Measurements from ENCODE around the gene AJAP1.
"Not testable (repeated sequence)": the region's sequence is repeated elsewhere in the genome, so short reads cannot be mapped to it uniquely, and the experiment has no call there.

The AJAP1 gene, protein sequence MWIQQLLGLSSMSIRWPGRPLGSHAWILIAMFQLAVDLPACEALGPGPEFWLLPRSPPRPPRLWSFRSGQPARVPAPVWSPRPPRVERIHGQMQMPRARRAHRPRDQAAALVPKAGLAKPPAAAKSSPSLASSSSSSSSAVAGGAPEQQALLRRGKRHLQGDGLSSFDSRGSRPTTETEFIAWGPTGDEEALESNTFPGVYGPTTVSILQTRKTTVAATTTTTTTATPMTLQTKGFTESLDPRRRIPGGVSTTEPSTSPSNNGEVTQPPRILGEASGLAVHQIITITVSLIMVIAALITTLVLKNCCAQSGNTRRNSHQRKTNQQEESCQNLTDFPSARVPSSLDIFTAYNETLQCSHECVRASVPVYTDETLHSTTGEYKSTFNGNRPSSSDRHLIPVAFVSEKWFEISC

DNA sequence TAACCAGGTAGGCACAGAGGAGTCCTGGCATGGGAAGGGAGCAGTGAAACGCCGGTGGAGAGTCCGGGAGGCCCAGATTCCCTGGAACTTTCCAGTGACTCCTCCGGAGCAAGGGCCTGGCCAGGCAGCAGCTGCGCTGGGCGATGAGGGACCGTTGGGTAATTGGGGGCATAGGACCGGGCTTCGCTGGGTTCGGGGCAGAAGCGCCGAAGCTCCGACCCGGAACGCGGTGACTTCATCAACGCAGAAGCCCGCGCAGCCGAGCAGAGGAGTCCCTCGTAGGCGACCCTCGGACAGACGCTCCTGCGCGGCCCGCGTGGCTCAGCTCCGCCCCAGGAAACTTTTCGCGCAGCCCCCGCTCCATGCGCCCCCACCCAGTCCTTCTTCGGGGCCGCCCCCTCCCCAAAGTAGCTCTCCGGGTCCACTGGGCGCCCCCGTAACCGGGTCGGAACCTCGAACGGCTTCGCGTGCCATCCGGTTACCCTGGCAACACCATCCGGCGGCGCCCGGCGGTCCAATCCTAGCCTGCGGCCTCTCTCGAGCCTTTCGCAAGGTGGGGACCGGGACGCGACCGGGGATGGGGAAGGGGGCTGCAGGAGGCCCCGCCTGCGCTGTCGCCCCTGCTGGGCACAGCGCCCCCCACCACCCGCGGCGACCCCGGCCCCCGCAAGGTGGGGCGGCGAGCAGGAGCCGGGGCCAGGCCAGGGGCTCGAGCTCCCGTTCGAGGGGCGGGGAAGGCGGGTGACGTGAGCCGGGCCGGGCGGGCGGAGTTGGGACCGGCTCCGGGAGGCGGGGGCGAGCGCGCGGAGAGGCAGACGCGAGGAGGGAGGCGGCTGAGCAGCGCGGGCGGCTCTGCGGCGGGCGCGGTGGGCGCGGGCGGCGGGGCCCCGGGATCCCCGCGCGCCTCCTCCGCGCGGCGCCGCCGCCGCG lies at the start of gene AJAP1:
Gene AJAP1, plus strand, starts transcription at position 814 of the 930 bp plus-strand sequence. CDS start 817 bp downstream, outside the sequence.
- DNase-seq: peak; percentile 53

DNA sequence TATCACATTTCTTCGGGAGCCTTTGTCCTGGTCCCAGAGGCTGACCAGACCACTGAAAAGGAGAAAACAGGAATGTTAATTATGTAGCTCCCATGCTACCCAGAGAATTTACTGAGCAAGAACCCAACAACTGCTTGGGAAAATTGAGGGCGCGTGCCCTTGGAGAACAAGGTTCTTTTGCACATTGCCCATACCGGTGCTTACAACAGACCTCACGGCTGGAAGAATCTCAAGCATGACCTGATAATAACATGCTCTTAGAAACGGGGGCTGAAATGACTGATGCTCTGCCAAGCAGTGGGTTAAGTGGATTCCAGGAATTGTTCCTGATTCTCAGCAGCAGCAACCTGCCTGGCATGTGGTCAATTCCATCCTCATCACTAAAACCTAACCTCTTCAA lies 49.3 kb upstream of the AJAP1 start:
- DNase-seq: no peak

DNA sequence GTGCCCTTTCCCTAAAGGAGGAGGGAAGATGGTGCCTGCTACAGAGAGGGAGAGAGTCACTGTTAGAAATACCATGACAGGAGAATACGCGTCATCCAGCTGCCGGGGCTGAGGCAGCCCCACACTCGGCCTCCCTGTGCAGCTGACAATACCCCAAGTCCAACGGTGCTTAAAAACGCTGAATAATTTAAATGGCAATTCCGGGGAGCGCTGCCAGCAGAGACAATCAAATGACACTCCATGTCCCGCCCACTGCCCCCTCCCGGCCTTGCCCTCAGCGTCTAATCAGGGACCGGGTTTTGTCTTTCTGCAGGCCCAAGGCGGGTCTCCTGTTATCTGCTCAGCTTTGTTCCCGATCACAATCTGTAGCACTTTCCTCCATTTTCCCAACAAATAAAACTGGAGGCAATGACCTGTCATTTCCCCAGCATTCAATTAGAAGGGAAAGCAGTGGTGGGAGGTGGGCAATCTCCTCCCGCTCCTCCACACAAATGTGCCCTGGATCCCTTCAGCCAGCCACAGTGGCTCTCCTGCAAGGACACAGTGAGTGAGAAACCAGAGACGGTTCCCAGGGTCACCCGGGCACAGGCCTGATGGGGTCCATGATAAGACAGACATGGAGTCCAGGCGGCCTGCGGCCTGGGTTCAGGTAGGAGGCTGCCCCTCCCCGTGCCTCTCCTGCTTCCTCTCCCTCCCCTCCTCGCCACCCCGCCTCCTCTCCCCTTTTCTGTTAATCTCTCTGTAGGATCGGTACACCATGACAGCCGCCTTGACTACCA lies 42.7 kb upstream of the AJAP1 start:
- no peak for DNase-seq

DNA sequence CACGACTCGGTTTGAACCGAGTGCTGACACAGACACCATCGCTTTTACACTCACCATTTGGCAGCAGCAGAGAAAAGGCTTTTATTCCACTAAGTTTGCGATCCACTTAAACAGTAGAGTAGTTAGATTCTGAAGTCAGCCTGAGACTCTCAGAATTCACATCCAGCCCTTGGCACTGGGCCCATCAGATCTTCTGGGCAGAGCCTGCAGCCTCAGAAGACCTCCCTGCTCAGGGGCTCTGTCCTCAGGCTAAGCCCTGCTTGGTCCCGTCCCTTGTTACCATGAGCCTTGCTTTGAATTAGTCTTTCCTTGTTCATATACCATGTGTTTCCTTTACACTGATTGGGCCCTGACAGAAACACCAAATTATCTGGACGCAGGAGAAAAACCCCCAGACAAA lies 41.4 kb upstream of the AJAP1 start:
- DNase-seq: no peak

DNA sequence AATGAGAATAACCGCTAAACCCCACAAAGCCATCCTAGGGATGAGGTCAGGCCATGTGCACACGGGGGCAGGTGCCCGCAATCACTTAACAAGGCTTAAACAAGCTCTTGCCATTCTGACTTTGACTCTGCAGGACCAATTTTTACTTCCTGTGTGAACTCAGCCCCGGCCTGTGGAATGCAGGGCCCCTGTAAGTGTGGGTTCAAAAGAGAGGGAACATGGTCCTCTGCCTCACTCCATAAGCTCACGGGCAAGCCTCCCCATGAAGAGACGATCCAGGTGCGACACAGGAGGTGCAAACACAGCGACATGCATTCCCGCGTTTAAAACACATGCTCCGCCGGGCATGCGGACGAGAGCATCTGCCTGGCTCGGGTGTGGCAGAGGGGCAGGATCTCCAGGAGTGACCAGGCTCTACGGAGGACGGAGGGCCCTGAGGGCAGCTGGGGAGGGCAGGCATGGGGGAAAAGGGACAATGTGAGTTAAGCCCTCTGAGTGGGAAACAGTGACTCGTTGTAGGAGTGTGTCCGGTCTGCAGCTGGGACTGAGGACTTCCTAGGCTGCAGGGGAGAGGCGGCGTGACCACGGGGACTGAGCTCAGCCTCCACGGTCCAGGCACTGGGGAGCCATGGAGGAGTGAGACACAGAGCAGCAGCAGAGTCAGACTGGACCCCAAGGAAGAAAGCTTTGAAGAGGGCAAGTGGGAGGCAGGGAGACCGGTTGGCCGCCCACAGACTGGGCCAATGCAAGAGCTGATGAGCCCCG lies 40.6 kb upstream of the AJAP1 start:
- no peak for DNase-seq

DNA sequence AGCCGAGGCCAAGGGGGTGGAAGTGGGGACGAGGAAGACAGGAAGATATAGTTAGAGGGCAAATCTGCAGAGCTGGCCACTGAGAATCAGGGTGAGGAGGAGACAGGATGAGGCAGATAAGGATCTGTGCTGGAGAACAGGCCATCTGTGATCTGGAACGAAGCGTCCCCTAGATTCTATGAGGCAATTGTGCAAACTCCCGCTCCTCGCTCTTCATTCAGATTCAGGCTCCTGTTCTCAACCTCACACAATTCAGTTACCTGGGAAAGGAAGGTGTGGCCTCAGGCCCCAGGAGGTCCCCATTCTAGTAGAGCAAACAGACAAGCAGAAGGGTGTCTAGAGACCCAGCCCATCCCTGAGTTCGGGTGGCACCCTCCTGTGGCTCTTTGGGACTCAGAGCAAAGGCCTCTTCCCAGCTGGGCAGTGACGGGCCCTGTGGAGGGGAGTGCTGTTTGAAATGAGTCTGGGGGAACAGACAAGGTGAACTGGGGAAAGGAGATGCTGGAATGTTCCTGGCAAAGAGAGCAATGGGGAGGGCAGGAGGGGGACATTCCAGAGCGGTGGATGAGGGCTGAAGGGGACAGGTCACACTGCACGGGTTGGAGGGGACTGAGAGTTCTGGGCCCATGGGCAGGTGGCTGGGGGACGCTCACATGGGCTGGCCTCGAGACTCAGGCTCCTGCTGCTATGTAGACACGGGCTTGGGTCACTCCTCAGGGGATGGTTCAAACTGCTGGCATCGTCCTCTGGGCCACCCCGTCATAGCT lies 39.9 kb upstream of the AJAP1 start:
- DNase-seq: no peak

DNA sequence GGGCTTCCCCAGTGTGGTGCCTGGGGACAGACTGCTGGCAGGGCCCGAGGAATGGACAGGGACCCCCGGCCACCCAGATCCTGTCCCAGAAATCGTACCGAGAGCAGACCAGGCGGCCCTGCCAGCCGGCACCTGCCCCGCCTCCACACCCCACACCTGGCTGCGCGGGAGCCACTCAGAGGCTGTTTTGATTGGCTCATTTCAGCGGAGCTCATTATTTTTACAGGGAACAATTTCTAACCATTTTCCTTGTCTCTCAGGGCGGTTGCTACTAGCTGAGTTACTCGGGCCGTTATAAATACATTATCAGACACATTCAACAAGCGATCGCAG lies 39.3 kb upstream of the AJAP1 start:
- DNase-seq: no peak

DNA sequence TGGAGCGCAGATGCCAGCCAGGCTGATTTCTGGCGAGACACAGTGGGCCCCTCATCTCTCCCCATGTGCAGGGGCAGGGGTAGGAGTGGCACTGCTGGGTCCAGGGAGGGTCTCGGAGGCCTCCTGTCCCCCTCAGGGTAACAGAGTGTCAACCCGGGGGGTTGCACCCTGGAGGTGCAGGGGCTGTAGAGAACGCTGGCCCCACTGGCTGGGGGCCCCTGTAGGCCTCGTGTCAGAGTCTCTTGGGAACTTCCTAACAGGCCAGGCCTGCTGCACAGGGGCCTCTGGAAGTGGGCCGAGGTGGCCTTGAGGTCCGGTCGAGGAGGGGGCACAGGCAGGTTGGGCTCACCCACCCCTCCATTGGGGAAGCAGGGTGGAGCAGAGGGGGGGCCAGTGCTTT lies 38.9 kb upstream of the AJAP1 start:
- no peak for DNase-seq

DNA sequence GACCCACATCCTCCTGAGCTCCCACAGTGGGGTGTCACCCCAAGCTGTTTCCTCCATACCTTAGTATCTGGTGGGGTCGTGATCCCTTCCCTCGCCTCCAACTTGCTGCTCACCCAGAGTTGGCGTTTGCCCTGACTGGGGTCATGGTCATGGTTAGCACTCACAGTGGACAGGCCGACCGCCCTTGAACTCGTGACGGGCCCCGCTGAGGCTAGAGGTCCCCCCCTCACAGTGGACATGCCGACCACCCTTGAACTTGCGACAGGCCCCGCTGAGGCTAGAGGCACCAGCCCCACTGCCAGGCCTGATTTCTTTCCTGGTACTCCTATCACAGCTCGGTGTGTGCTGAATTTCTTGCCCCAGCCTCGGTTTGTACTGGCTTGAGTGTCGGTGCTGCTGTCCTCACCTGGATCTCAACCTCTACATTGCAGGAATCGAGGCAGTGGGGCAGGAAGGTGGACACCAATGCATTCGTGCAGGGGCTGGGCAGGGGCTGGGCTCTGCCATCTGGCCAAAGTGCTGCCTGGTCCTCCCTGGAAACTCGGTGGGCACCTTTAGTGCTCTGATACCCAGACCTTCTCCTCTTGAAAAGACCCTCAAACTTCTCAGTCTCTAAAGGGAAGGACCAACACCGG lies 37.5 kb upstream of the AJAP1 start:
- no peak for DNase-seq

DNA sequence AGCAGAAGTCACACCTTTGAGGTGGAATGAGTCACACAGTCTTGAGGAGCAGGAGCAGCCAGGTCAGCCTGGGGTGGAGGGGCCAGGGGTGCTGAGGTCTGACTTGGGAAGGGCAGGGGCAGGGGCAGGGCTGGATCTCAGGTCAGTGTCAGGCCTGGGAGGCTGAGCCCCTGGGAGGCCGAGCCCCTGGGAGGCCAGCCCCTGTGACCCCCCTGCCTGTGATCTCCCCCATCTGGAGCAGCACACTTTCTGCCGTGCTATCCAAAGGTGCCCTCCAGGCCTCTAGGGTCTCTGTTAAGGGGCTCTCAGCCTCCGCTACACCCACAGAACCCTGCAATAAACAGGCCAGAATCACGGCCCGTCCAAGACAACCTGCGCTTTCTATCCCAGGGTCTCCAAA lies 36.9 kb upstream of the AJAP1 start:
- DNase-seq: no peak

DNA sequence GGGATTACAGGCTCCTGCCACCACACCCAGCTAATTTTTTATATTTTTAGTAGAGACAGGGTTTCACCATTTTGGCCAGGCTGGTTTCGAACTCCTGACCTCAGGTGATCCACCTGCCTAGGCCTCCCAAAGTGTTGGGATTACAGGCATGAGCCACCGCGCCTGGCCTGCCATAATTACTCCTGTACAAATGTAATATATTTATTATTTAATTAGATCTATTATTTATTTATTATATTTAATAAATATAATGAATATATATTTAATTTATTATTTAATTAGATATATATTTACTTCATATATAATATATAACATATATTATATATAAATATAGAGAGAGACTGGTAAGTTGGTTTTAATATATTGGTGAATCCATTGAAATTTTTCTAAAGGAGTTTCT lies 35.6 kb upstream of the AJAP1 start:
- not testable (repeated sequence) for DNase-seq

DNA sequence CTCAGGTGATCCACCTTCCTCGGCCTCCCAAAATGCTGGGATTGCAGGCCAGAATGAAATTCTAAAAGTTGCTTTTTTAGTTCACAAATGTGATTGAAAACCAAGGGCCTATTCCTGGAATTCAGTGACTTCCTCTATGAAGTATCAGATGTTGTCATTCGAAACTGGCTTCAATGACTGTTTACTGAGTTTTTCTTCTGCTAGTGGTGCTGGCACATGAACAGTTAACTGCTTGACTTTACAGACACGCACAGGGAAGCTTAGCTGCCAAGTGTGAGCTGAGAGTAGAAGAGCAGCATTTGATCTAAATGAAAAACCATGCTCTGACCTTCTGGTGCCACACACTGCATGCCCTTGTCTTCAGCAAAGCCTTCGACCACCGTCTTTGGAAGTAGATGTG lies 32.8 kb upstream of the AJAP1 start:
- DNase-seq: no peak

DNA sequence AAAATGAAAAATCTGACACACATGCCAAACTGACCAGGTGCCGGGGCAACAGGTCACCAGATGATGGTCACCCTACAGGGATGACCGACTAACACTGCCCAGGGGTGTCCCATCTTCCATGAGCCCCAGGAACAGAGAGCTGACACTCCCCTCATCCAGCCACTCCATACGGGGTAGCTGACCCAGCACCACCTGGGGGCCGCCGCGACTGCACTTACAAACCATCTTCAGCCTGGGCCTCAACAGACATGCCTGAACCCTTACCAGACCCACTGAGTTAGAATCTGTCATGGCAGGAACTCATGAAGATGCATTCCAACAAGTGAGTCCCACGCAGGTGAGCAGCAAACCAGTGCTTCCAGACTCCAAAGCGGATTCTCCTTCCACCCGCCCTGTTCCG lies 31.6 kb upstream of the AJAP1 start:
- DNase-seq: no peak

DNA sequence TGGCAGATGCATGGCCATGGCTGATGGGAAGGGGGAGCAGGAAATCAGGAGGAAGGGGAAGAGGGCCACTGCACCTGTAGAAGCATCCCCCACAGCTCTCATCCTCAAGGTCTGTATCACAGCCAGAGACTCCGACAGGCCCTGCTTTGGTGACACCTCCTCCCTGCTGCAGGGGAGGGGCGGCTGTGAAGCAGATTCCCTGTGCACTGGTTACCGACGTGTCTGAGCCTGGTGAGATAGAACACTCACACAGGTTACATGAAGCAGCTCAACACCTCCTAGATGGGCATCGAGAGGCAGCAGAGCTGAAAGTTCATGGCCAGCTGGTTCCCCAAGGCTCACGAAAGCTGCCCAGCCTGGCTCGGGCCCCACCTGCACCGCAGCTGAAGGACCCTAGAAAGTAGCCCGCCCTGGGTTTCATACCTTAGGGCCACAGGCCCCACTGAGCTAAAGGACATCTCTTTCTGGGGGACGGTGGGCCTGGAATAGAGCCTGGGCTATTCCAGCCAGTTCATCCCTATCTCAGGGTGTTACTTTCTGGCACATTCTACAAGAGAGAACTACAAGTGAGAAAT lies 30.2 kb upstream of the AJAP1 start:
- DNase-seq: no peak

DNA sequence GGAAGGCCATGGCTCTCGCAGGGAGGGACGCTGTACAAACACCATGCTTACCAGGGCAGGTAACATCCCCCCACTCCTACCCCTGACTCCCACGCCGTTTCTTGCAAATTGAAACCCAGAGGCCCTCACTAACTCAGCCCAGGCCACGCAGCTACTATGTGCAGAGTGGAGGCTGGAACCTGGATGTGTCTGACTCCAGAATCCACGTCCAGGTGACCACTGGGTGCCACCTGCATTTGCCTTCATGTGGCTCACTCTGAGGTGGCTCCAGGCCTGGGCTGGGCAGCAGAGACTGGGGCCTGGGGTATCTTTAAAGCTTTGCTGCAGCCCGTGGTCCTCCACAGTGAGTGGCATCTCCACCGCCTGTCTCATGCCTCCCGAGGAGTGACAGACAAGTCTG lies 29.6 kb upstream of the AJAP1 start:
- no peak for DNase-seq

DNA sequence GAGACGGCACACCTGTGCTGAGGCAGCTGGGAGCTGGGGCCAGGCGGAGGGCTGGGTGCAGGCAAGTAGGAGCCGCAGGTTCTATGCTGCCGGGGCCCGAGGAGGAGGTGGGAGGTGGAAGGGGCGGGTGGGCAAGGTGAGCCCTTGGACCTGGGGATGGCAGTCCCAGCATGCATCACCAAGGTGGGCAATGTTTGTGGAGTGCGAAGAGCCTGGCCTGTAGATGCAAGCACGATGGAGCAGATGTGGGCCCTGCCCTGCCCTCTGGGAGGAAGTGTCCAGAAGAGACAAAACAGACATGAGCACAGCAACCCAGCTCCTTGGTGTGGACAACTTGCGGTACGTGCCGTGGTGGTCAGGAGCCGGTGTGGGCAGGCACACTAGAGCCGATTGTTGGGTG lies 28.3 kb upstream of the AJAP1 start:
- no peak for DNase-seq

DNA sequence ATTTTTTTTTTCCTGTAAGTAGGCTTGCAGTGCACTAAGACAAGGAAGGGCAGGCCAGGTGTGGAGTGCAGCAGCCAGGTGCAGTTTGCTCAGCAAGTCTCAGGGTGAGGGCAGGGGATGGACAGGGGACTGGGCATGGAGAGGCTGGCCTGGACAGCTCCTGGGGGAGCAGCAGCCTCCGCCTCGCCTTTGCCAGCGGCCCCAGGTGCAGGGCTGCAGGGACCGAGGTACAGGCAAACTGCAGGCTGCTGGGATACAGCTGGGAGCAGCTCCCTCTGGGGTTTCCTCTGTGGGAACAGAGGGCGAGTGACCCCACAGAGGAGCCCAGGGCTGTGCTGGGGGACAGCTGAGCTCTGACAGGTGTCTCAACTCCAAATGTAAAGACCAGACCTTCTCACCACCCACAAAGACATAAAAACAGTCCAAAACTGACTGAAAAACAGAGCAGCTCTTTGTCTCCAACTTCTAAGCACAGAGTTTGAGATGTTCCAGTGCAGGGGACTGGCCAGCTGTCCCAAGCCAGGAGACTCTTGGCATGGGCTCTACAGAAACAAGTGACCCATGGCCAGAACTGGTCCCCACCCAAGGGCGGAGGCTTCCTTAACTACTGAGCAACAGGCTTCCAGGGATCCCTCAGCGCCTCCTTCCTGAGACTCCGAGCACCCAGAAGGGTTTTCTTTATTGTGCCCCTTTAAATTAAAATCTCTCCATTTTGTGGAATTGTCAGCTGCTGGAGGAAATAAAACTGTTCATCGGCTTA lies 27.7 kb upstream of the AJAP1 start:
- no peak for DNase-seq

DNA sequence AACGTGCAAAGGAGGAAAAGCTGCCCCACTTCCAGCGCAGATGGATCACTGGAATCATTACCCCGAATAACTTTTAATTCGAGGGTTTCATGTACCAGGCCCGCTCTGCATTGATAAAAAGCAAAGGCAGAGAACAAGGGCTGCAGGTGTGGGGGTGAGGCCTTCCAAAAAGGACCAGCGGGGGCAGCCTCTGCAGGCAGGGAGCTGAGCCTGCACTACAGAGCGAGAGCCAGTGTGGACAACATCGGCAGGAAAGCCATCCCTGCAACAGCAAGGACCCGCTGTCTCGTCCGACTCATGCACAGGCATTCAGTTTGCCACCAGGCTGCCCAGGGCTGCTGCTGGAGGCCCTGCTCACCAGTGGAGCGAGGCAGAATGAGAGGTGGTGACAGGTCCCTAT lies 27.1 kb upstream of the AJAP1 start:
- DNase-seq: no peak

DNA sequence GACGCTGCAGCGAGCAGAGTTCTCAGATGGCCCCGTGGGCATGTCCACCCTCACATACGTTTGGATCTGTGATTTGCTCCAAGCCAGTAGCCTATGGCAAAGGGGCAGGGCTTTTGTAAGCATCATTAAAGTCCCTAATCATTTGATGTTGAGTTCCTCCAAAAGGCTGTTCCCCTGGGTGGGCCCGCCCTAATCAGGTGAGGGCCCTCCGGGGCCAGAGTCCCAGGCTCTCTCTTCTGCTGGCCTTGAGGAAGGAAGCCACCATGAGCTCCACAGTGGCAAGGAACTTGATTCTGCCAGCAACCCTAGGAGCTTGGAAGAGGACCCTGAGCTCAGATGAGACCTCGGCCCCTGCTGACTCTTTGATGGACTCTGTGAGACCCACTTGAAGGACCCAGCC lies 25.4 kb upstream of the AJAP1 start:
- no peak for DNase-seq

DNA sequence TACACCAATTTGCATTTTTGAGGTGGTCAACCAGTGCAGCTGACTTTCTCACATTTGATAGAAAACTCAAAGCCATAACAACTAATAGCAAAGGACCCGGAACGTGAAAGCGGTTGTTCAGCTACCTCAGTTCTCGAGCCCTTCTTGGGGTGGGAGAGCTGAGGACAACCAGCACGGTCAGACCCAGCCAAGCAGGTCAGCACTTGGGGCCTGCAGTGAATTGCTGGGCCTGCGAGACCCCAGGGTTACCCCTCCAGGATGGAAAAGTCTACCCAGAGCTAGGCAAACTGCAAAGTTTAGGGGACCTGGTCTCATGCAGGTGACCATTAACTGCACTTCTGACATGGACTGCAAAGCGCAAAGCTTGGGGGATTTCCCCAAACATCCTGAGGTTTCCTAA lies 23.8 kb upstream of the AJAP1 start:
- no peak for DNase-seq

All from left hindlimb (tissue), 1 donor.